Neural cell (in vitro differentiated cells): ENCODE measurements around the gene BIRC7. TPM values are rescaled to one million over a fixed set of nuclear protein-coding genes. Genes with fewer than 3 reads are reported as not detected.
A peak's percentile ranks its signal among the peaks of the same experiment; 100 is the strongest.

Experiments
- H2AFZ ChIP-seq: fragments of 200-600, 300-800 bp; sonication (generic), shearing (Covaris generic); 2 replicates; pipeline ENCODE4 v1.6.0; 2014; ENCODE audit warnings: low read depth, mild to moderate bottlenecking, antibody characterized with exemption, low read length, moderate library complexity
- H3F3A ChIP-seq: fragments of 200-600 bp; shearing (Covaris generic); 2 replicates; pipeline ENCODE4 v1.6.1; 2016; ENCODE audit warnings: mild to moderate bottlenecking, moderate library complexity, mixed read lengths, antibody characterized with exemption, low read length; ENCODE audit not compliant: insufficient read depth, poor library complexity, severe bottlenecking
- H3K27ac ChIP-seq: fragments of 200-600, 300-800 bp; sonication (generic), shearing (Covaris generic); 2 replicates; pipeline ENCODE4 v1.5.1; 2014; ENCODE audit warnings: mild to moderate bottlenecking, low read length, moderate library complexity
- H3K27me3 ChIP-seq: fragments of 300-800, 200-600 bp; sonication (generic), shearing (Covaris generic); 2 replicates; pipeline ENCODE4 v1.6.0; 2014; ENCODE audit warnings: mild to moderate bottlenecking, low read depth, low read length, moderate library complexity; ENCODE audit not compliant: insufficient read depth
- H3K36me3 ChIP-seq: fragments of 300-800, 200-600 bp; sonication (generic), shearing (Covaris generic); 2 replicates; pipeline ENCODE4 v1.5.1; 2014; ENCODE audit warnings: mild to moderate bottlenecking, antibody characterized with exemption, low read length, moderate library complexity; ENCODE audit not compliant: insufficient read depth
- H3K4me2 ChIP-seq: fragments of 300-800, 200-600 bp; sonication (generic), shearing (Covaris generic); 2 replicates; pipeline ENCODE4 v1.6.0; 2014; ENCODE audit warnings: mild to moderate bottlenecking, low read length
- H3K4me3 ChIP-seq: fragments of 300-800, 200-600 bp; sonication (generic), shearing (Covaris generic); 2 replicates; pipeline ENCODE4 v1.5.1; 2014; ENCODE audit warnings: mild to moderate bottlenecking, low read length, moderate library complexity
- H3K79me2 ChIP-seq: fragments of 200-600 bp; shearing (Covaris generic); replicated peaks from 2 replicates; pipeline ENCODE4 v1.6.0; 2014; ENCODE audit warnings: mild to moderate bottlenecking, low read length, moderate library complexity; ENCODE audit not compliant: insufficient read depth
- H3K9ac ChIP-seq: fragments of 300-800, 200-600 bp; sonication (generic), shearing (Covaris generic); 2 replicates; pipeline ENCODE4 v1.6.1; 2016; ENCODE audit warnings: mild to moderate bottlenecking, low read length, mixed read lengths
- H3K9me2 ChIP-seq: fragments of 200-600 bp; shearing (Covaris generic); 2 replicates; pipeline ENCODE4 v1.6.1; 2016; ENCODE audit warnings: mild to moderate bottlenecking, low read length, mixed read lengths; ENCODE audit not compliant: insufficient read depth
- H3K9me3 ChIP-seq: fragments of 200-600, 300-800 bp; sonication (generic), shearing (Covaris generic); 2 replicates; pipeline ENCODE4 v1.6.1; 2016; ENCODE audit warnings: mild to moderate bottlenecking, mixed run types, low read length, moderate library complexity, mixed read lengths
- H4K20me1 ChIP-seq: fragments of 200-600 bp; shearing (Covaris generic); 2 replicates; pipeline ENCODE4 v1.6.1; 2016; ENCODE audit warnings: mild to moderate bottlenecking, mixed run types; ENCODE audit not compliant: insufficient read depth
- CTCF ChIP-seq: fragments of 450-650 bp; IDR thresholded peaks from 2 replicates; pipeline ENCODE4 v1.5.1; 2014; ENCODE audit warnings: antibody characterized with exemption, mild to moderate bottlenecking, moderate library complexity; ENCODE audit not compliant: poor library complexity, severe bottlenecking
- EP300 ChIP-seq: fragments of 450-650 bp; conservative IDR thresholded peaks from 2 replicates; pipeline ENCODE4 v1.6.1; 2014; ENCODE audit warnings: antibody characterized with exemption, mild to moderate bottlenecking, moderate library complexity; ENCODE audit not compliant: poor library complexity, severe bottlenecking
- EZH2 ChIP-seq: fragments of 200-600, 300-800 bp; shearing (Covaris generic), sonication (generic); IDR thresholded peaks from 2 replicates; pipeline ENCODE4 v1.6.1; 2014; ENCODE audit warnings: antibody characterized with exemption, low read length, borderline replicate concordance, mild to moderate bottlenecking; ENCODE audit not compliant: insufficient read depth, poor library complexity, severe bottlenecking
- MXI1 ChIP-seq: fragments of 450-650 bp; conservative IDR thresholded peaks from 2 replicates; pipeline ENCODE4 v1.6.1; 2014; ENCODE audit warnings: antibody characterized with exemption, mild to moderate bottlenecking; ENCODE audit not compliant: poor library complexity, severe bottlenecking
- POLR2AphosphoS5 ChIP-seq: IDR thresholded peaks from 2 replicates; pipeline ENCODE4 v1.6.1; 2012
- RAD21 ChIP-seq: fragments of 450-650 bp; conservative IDR thresholded peaks from 2 replicates; pipeline ENCODE4 v1.6.1; 2014; ENCODE audit warnings: antibody characterized with exemption, mild to moderate bottlenecking, moderate library complexity
- REST ChIP-seq: IDR thresholded peaks from 2 replicates; pipeline ENCODE4 v1.6.1; 2012; ENCODE audit warnings: borderline replicate concordance
- SMC3 ChIP-seq: fragments of 450-650 bp; conservative IDR thresholded peaks from 2 replicates; pipeline ENCODE4 v1.6.1; 2014; ENCODE audit warnings: antibody characterized with exemption, mild to moderate bottlenecking, moderate library complexity; ENCODE audit not compliant: poor library complexity
- TAF1 ChIP-seq: IDR thresholded peaks from 2 replicates; pipeline ENCODE4 v1.6.1; 2012; ENCODE audit warnings: low read depth
- polyA plus RNA-seq: library from polyadenylated mRNA; depleted of rRNA; stranded (reverse); fragments of >200 nt; gene quantifications from 2 replicates; pipeline ENCODE4 v1.2.3, GENCODE V29; 2014

The BIRC7 gene
- polyA plus RNA-seq, 1 donor from 2014 or later, result not detected

GRCh38 chr20:63261795-63262528 is 26.3 kb downstream of the BIRC7 start:
- no peaks in the 10 kb centered on the region for H4K20me1 ChIP-seq
- no peak overlapping the region for H3K4me2 ChIP-seq
- no peaks in the 10 kb centered on the region for H3K9me3 ChIP-seq
- no peaks in the 10 kb centered on the region for H3K79me2 ChIP-seq
- peak overlapping the region; percentile 21 for H3K9ac ChIP-seq
- TF ChIP-seq EZH2, result no peak
- no peaks in the 10 kb centered on the region for H3K9me2 ChIP-seq
- no peak overlapping the region for H3K4me3 ChIP-seq
- no peaks in the 10 kb centered on the region for H3K27me3 ChIP-seq
- no peak overlapping the region for H2AFZ ChIP-seq
- no peak overlapping the region for H3K27ac ChIP-seq
- H3K36me3 ChIP-seq, result no peaks in the 10 kb centered on the region
- no peaks in the 10 kb centered on the region for H3F3A ChIP-seq

- TF ChIP-seq POLR2AphosphoS5 (no peak), RAD21 (no peak), SMC3 (no peak), EZH2 (no peak), CTCF (no peak), MXI1 (no peak), EP300 (no peak), TAF1 (no peak), REST (no peak)
- Histone ChIP-seq H2AFZ (no peak overlapping the region), H3K27ac (no peak overlapping the region)
Measured at GRCh38 chr20:63262836-63263235, 27.1 kb downstream of the BIRC7 start.

GRCh38 chr20:63264000-63264399 is 28.3 kb downstream of the BIRC7 start:
- H3K4me2 ChIP-seq, result no peak overlapping the region
- no peaks in the 10 kb centered on the region for H3K36me3 ChIP-seq
- no peaks in the 10 kb centered on the region for H3K79me2 ChIP-seq
- TF ChIP-seq POLR2AphosphoS5 (no peak), REST (no peak), MXI1 (no peak), RAD21 (no peak), EZH2 (no peak)
- H3K9me2 ChIP-seq, result no peaks in the 10 kb centered on the region
- H3K27ac ChIP-seq, result no peak overlapping the region
- H2AFZ ChIP-seq, result no peak overlapping the region
- H3K9me3 ChIP-seq, result no peaks in the 10 kb centered on the region
- H3K9ac ChIP-seq, result no peak overlapping the region
- no peaks in the 10 kb centered on the region for H3F3A ChIP-seq
- no peaks in the 10 kb centered on the region for H3K27me3 ChIP-seq
- no peak overlapping the region for H3K4me3 ChIP-seq
- H4K20me1 ChIP-seq, result no peaks in the 10 kb centered on the region

More at GRCh38 chr20:63262836-63263235, 27.1 kb downstream of the BIRC7 start:
- H3K79me2 ChIP-seq, result no peaks in the 10 kb centered on the region
- no peak overlapping the region for H3K4me2 ChIP-seq
- no peaks in the 10 kb centered on the region for H3K27me3 ChIP-seq
- no peaks in the 10 kb centered on the region for H4K20me1 ChIP-seq
- no peaks in the 10 kb centered on the region for H3F3A ChIP-seq
- H3K9ac ChIP-seq, result no peak overlapping the region
- no peaks in the 10 kb centered on the region for H3K9me2 ChIP-seq
- H3K36me3 ChIP-seq, result no peaks in the 10 kb centered on the region
- no peak overlapping the region for H3K4me3 ChIP-seq
- no peaks in the 10 kb centered on the region for H3K9me3 ChIP-seq
